ENCODE data around the gene STARD3. TPM values are rescaled to one million over a fixed set of nuclear protein-coding genes. Genes with fewer than 3 reads are reported as not detected.
"Not testable (repeated sequence)": the region's sequence is repeated elsewhere in the genome, so short reads cannot be mapped to it uniquely, and the experiment has no call there.

Gene STARD3
- total RNA-seq, 1 experiment from 2014 or later: 55.5 TPM

- no peaks in the 10 kb centered on the region for H3K9me3 Mint-ChIP-seq (ENCODE audit: unreplicated experiment)
- CTCF ChIA-PET: no interaction called here
- no peaks in the 10 kb centered on the region for H3K27me3 ChIP-seq (replicated peaks; ENCODE audit: control insufficient read depth, insufficient read depth, low read length)
- peaks cover 45% of the 10 kb centered on the region for H3K4me1 Mint-ChIP-seq (ENCODE audit: low read depth, unreplicated experiment)
- H3K27ac Mint-ChIP-seq (ENCODE audit: unreplicated experiment): no peak overlapping the region
- H3K36me3 ChIP-seq (ENCODE audit: control insufficient read depth, insufficient read depth, low read length): no peaks in the 10 kb centered on the region
- peaks cover 61% of the 10 kb centered on the region for H3K4me1 ChIP-seq
- H3K36me3 Mint-ChIP-seq (ENCODE audit: insufficient read depth, unreplicated experiment): peaks cover 11% of the 10 kb centered on the region
- TF ChIP-seq CTCF (IDR thresholded peaks at IDR 0.05; ENCODE audit: insufficient read depth in 1 of 2, low read depth in 1 of 2, low read length in 1 of 2, severe bottlenecking in 1 of 2, unreplicated experiment in 1 of 2): no peak
- BruUV-seq (replicated peaks): no TSS peak
- H3K9me3 ChIP-seq: no peaks in the 10 kb centered on the region
- H3K4me3 Mint-ChIP-seq (ENCODE audit: unreplicated experiment): no peak overlapping the region
- intact Hi-C loops (cut with micrococcal nuclease; ENCODE audit: unreplicated experiment): no loop called here
- no peak overlapping the region for H3K4me3 ChIP-seq (ENCODE audit: low read depth, low read length)
- POLR2A ChIA-PET: no interaction called here
- H3K27me3 Mint-ChIP-seq (ENCODE audit: insufficient read depth, unreplicated experiment): no peaks in the 10 kb centered on the region
- no peak for DNase-seq
Observed at GRCh38 chr17:39697961-39698360, 61.0 kb downstream of the STARD3 start.

GRCh38 chr17:39699157-39699817 lies 62.3 kb downstream of the STARD3 start:
- Mint-ChIP-seq H3K27ac (ENCODE audit: unreplicated experiment) (peak overlapping the region; percentile 98), H3K4me3 (ENCODE audit: unreplicated experiment) (peak overlapping the region; percentile 99), H3K4me1 (ENCODE audit: low read depth, unreplicated experiment) (peaks cover 42% of the 10 kb centered on the region), H3K36me3 (ENCODE audit: insufficient read depth, unreplicated experiment) (peaks cover 13% of the 10 kb centered on the region)
- not testable (repeated sequence) for DNase-seq; H3K9me3 ChIP-seq; H3K27me3 Mint-ChIP-seq (ENCODE audit: insufficient read depth, unreplicated experiment); H3K36me3 ChIP-seq (ENCODE audit: control insufficient read depth, insufficient read depth, low read length); H3K27me3 ChIP-seq (replicated peaks; ENCODE audit: control insufficient read depth, insufficient read depth, low read length); H3K9me3 Mint-ChIP-seq (ENCODE audit: unreplicated experiment)
- Histone ChIP-seq H3K4me1 (peaks cover 67% of the 10 kb centered on the region), H3K4me3 (ENCODE audit: low read depth, low read length) (peak overlapping the region; percentile 84)
- intact Hi-C loops (cut with micrococcal nuclease; ENCODE audit: unreplicated experiment): loop anchor here (1.0 kb wide), 1 partner anchor 11 kb away; the partner anchor contains the start of gene PGAP3
- POLR2A ChIA-PET: interaction anchor here (0.6 to 2.7 kb wide), 4 partner anchors 11 to 37 kb away, joined by 3 to 32 read pairs (median 12); partner anchors contain the start of genes MIEN1 and PGAP3
- TSS peak; percentile 76 for BruUV-seq (replicated peaks)
- CTCF ChIA-PET: interaction anchor here (0.7 to 2.5 kb wide), 11 partner anchors 11 to 455 kb away, joined by 3 to 20 read pairs (median 7); partner anchors contain the start of genes MIEN1, PGAP3 and PNMT

GRCh38 chr17:39699818-39700147 lies 62.8 kb downstream of the STARD3 start, which contains the start of gene ERBB2:
ERBB2 (plus strand) TSS chr17:39700064; CDS start chr17:39700239, 175 bp downstream.
- Mint-ChIP-seq H3K36me3 (ENCODE audit: insufficient read depth, unreplicated experiment) (peaks cover 16% of the 10 kb centered on the region), H3K27me3 (ENCODE audit: insufficient read depth, unreplicated experiment) (no peaks in the 10 kb centered on the region), H3K9me3 (ENCODE audit: unreplicated experiment) (no peaks in the 10 kb centered on the region), H3K27ac (ENCODE audit: unreplicated experiment) (peak within 1 kb of the TSS; percentile 98), H3K4me3 (ENCODE audit: unreplicated experiment) (peak within 1 kb of the TSS; percentile 99), H3K4me1 (ENCODE audit: low read depth, unreplicated experiment) (peaks cover 42% of the 10 kb centered on the region)
- intact Hi-C loops (cut with micrococcal nuclease; ENCODE audit: unreplicated experiment): loop anchor here (1.0 kb wide), 1 partner anchor 11 kb away; the partner anchor contains the start of gene PGAP3
- ChIA-PET POLR2A (interaction anchor here (0.5 to 2.7 kb wide), 9 partner anchors 12 to 196 kb away, joined by 3 to 32 read pairs (median 4); partner anchors contain the start of genes MIEN1 and PGAP3), CTCF (interaction anchor here (0.5 to 2.5 kb wide), 12 partner anchors 11 to 279 kb away, joined by 3 to 20 read pairs (median 6); partner anchors contain the start of genes MIEN1, PGAP3 and PNMT)
- TF ChIP-seq CTCF (IDR thresholded peaks at IDR 0.05; ENCODE audit: insufficient read depth in 1 of 2, low read depth in 1 of 2, low read length in 1 of 2, severe bottlenecking in 1 of 2, unreplicated experiment in 1 of 2): no peak
- no TSS peak for BruUV-seq (replicated peaks)
- peak; percentile 79 to 87 for DNase-seq
- H3K4me1 ChIP-seq: peaks cover 62% of the 10 kb centered on the region
- H3K9me3 ChIP-seq: no peaks in the 10 kb centered on the region
- H3K27me3 ChIP-seq (replicated peaks; ENCODE audit: control insufficient read depth, insufficient read depth, low read length): no peaks in the 10 kb centered on the region
- no peaks in the 10 kb centered on the region for H3K36me3 ChIP-seq (ENCODE audit: control insufficient read depth, insufficient read depth, low read length)
- H3K4me3 ChIP-seq (ENCODE audit: low read depth, low read length): peak within 1 kb of the TSS; percentile 84

Data from Caco-2 (cell line).